ENCODE results near the gene HTATIP2. TPM values are rescaled to one million over a fixed set of nuclear protein-coding genes. Genes with fewer than 3 reads are reported as not detected.

Gene HTATIP2
- total and polyA plus RNA-seq, 9 of the 15 experiments (the other 6 are each of a cell fraction or from before 2014, with no cell fraction given), result 48.3 to 90.9 (median 64.4) TPM

GRCh38 chr11:20387261-20388095 is 24.0 kb downstream of the HTATIP2 start, which contains the start of gene PRMT3 (continued):
- no peak for TF ChIP-seq AFF1 (IDR thresholded peaks at IDR 0.05; ENCODE audit: low read depth in 1 of 2, partially characterized antibody in 2 of 2)
- TF ChIP-seq ZNF354B (CRISPR knock-in tag; IDR thresholded peaks at IDR 0.05), result no peak
- peak; percentile 65 for TF ChIP-seq FOXJ2 (tag; IDR thresholded peaks at IDR 0.05)
- TF ChIP-seq HMBOX1 (IDR thresholded peaks at IDR 0.05), result no peak
- no peak for TF ChIP-seq GATA2 (CRISPR knock-in tag; IDR thresholded peaks at IDR 0.05)
- no peak for TF ChIP-seq PTBP1 (IDR thresholded peaks at IDR 0.05; ENCODE audit: low read depth, low read length)
- no peak for TF ChIP-seq MECOM (CRISPR knock-in tag; IDR thresholded peaks at IDR 0.05)
- peak; percentile 91 for TF ChIP-seq KHSRP (IDR thresholded peaks at IDR 0.05)
- TF ChIP-seq DACH1 (IDR thresholded peaks at IDR 0.05; ENCODE audit: partially characterized antibody), result no peak
- TF ChIP-seq SIRT6 (IDR thresholded peaks at IDR 0.05; ENCODE audit: low read depth, low read length), result no peak
- no peak for TF ChIP-seq ZNF174 (CRISPR knock-in tag; IDR thresholded peaks at IDR 0.05)
- TF ChIP-seq ARNT (IDR thresholded peaks at IDR 0.05), result no peak
- no peak for TF ChIP-seq GABPB2 (CRISPR knock-in tag; conservative IDR thresholded peaks at IDR 0.05)
- TF ChIP-seq ZNF408 (CRISPR knock-in tag; IDR thresholded peaks at IDR 0.05; ENCODE audit: low read depth), result no peak
- no peak; a peak in 1 of 4 replicates for TF ChIP-seq KDM4B (IDR thresholded peaks at IDR 0.05; ENCODE audit: borderline replicate concordance in 2 of 2, low read depth in 1 of 2)
- TF ChIP-seq ZNF133 (CRISPR knock-in tag; IDR thresholded peaks at IDR 0.05), result no peak
- TF ChIP-seq ZNF717 (CRISPR knock-in tag; IDR thresholded peaks at IDR 0.05), result no peak
- TF ChIP-seq RAD21 (CRISPR knock-in tag; conservative IDR thresholded peaks at IDR 0.05 in 1 of 2, IDR thresholded peaks at IDR 0.05 in 1 of 2), result peak; percentile 72 to 77
- peak; percentile 62; the same call in 1 of the 2 replicates for TF ChIP-seq TARDBP (IDR thresholded peaks at IDR 0.05)
- no peak for TF ChIP-seq MCM7 (IDR thresholded peaks at IDR 0.05)
- no peak for TF ChIP-seq NFXL1 (CRISPR knock-in tag; IDR thresholded peaks at IDR 0.05)
- no peak for TF ChIP-seq ZSCAN32 (CRISPR knock-in tag; IDR thresholded peaks at IDR 0.05)
- peak; percentile 63; the same call in 1 of the 2 replicates for TF ChIP-seq ZBTB7A (IDR thresholded peaks at IDR 0.05; ENCODE audit: borderline replicate concordance, control insufficient read depth, low read depth, low read length)
- peak; percentile 33; the same call in 1 of the 2 replicates for TF ChIP-seq GATAD2B (IDR thresholded peaks at IDR 0.05; ENCODE audit: borderline replicate concordance)
- TF ChIP-seq POLR3A (IDR thresholded peaks at IDR 0.05; ENCODE audit: borderline replicate concordance, extremely low read depth, insufficient read depth, insufficient read length), result no peak

All from K562 (cell line).